AG04450 (cell line): ENCODE results near the gene PHF12. TPM values are rescaled to one million over a fixed set of nuclear protein-coding genes. Genes with fewer than 3 reads are reported as not detected.
"Not testable (repeated sequence)": the region's sequence is repeated elsewhere in the genome, so short reads cannot be mapped to it uniquely, and the experiment has no call there.

Source experiments
- CTCF ChIA-PET: fragments of 300-600, 350-600 bp; formaldehyde crosslinking; extraction: SDS; loops from one replicate; lab custom pipeline; 2022; ENCODE audit warnings: antibody characterized with exemption, inconsistent platforms; lab: Charles Lee
- POLR2A ChIA-PET: fragments of 350-600 bp; formaldehyde crosslinking; extraction: SDS; loops from one replicate; lab custom pipeline; 2021; ENCODE audit warnings: antibody characterized with exemption, inconsistent platforms; lab: Yijun Ruan, JAX
- DNase-seq: peaks from one replicate; pipeline ENCODE4 v3.0.0-alpha.2; 2011; ENCODE audit warnings: low read depth, low spot score
- H3K27ac ChIP-seq: one replicate; pipeline ENCODE4 v1.5.1; 2012; ENCODE audit warnings: low read depth, low read length, control low read depth
- H3K27me3 ChIP-seq: one replicate; pipeline ENCODE4 v1.6.0; 2012; ENCODE audit warnings: low read length; ENCODE audit not compliant: control insufficient read depth, insufficient read depth
- H3K4me3 ChIP-seq: 2 replicates; pipeline ENCODE4 v1.5.1; 2011; ENCODE audit warnings: mild to moderate bottlenecking, low read depth, low read length, control low read depth
- H3K9me3 ChIP-seq: 2 replicates; pipeline ENCODE4 v1.5.1; 2012; ENCODE audit warnings: low read length; ENCODE audit not compliant: control insufficient read depth, insufficient read depth
- CTCF ChIP-seq: IDR thresholded peaks from 2 replicates; pipeline ENCODE4 v1.5.1; 2011; ENCODE audit warnings: low read depth, low read length, control low read depth, inconsistent platforms
- polyA plus RNA-seq: library from polyadenylated mRNA; depleted of rRNA; stranded (reverse); fragments of >200 nt; gene quantifications from 2 replicates; pipeline ENCODE4 v1.2.3, GENCODE V29; 2011

Gene PHF12
- polyA plus RNA-seq, 1 experiment, result 13.6 TPM

DNA sequence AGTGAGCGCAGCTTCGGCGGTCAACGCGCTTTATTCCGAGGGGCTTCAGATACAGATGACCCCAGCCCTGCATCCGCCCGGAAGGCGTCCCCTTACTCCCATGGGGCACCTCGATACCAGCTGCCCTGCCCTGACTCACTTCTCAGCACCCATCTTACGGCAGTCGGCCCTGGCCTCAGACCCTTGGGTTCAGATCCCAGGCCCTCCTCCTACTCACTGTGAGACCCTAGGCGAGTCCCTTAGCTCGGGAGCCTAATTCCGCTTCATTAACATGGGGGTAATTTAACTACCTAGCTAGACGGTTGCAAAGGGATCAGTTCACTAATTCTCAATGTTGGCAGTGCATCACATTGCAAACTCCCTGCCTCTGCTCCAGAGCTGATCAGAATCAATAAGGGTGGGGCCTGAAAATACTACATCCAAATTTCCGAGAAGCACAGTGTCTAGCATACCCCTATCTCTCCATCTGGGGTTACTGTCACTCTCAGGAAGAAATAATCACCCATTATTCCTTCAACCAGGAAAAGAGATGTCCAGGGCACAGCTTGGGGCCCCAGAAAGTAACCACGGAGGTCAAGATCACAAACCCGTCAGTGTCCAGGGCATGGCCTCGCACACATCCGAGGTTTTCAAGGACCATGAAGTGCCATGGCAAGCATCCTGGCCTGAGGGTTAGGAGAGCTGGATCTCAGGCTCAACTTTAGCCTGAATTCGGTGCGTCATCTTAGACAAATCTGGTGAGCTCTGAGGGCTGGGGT is 53.4 kb downstream of the PHF12 start:
- ChIA-PET CTCF (interaction anchor here (1.5 to 5.4 kb wide), 2 partner anchors 19 to 134 kb away, joined by 4 to 46 read pairs; no protein-coding TSS in a partner anchor), POLR2A (interaction anchor here (0.6 to 1.8 kb wide), 5 partner anchors 31 to 178 kb away, joined by 3 to 9 read pairs (median 3); partner anchors contain the start of genes RPL23A and TLCD1)

GRCh38 chr17:28896884-28897768 is 54.2 kb downstream of the PHF12 start, which contains the start of gene FLOT2:
Gene FLOT2 (minus strand): TSS chr17:28897733. CDS start chr17:28897574, 159 bp downstream.
- peak within 1 kb of the TSS; percentile 11 for H3K27ac ChIP-seq
- no peaks in the 10 kb centered on the region for H3K27me3 ChIP-seq
- peaks cover 5% of the 10 kb centered on the region; the same call in 1 of the 2 replicates for H3K9me3 ChIP-seq
- TF ChIP-seq CTCF, result peak; percentile 37
- H3K4me3 ChIP-seq, result peak within 1 kb of the TSS; percentile 83
- ChIA-PET POLR2A (interaction anchor here (0.6 to 1.8 kb wide), 5 partner anchors 30 to 178 kb away, joined by 3 to 5 read pairs (median 3); partner anchors contain the start of genes RPL23A and TLCD1), CTCF (interaction anchor here (5.4 kb wide), 1 partner anchor 133 kb away, joined by 46 read pairs; no protein-coding TSS in a partner anchor)
- no peak for DNase-seq

More for the DNA sequence above, 53.4 kb downstream of the PHF12 start:
- TF ChIP-seq CTCF, result no peak
- H3K27ac ChIP-seq, result no peak overlapping the region
- no peak for DNase-seq
- H3K27me3 ChIP-seq, result no peaks in the 10 kb centered on the region
- peaks cover 5% of the 10 kb centered on the region; the same call in 1 of the 2 replicates for H3K9me3 ChIP-seq
- peak overlapping the region; percentile 83 for H3K4me3 ChIP-seq

- no peak for TF ChIP-seq CTCF
- ChIA-PET POLR2A (interaction anchor here (0.6 kb wide), 2 partner anchors 49 to 162 kb away, joined by 3 read pairs; no protein-coding TSS in a partner anchor), CTCF (interaction anchor here (0.7 to 5.4 kb wide), 2 partner anchors 133 to 169 kb away, joined by 3 to 46 read pairs; no protein-coding TSS in a partner anchor)
- no peak for DNase-seq
- Histone ChIP-seq H3K4me3 (peak overlapping the region; percentile 83), H3K9me3 (peaks cover 5% of the 10 kb centered on the region; the same call in 1 of the 2 replicates), H3K27me3 (no peaks in the 10 kb centered on the region), H3K27ac (no peak overlapping the region)
These were observed 54.8 kb downstream of the PHF12 start for GRCh38 chr17:28896491-28896883.

GRCh38 chr17:28895794-28896447 is 55.4 kb downstream of the PHF12 start:
- no peak for DNase-seq
- ChIA-PET CTCF (interaction anchor here (0.7 to 5.4 kb wide), 2 partner anchors 132 to 169 kb away, joined by 3 to 46 read pairs; no protein-coding TSS in a partner anchor), POLR2A (interaction anchor here (0.6 kb wide), 1 partner anchor 163 kb away, joined by 3 read pairs; no protein-coding TSS in a partner anchor)
- Histone ChIP-seq H3K4me3 (peak overlapping the region; percentile 83), H3K27ac (no peak overlapping the region), H3K9me3 (peaks cover 5% of the 10 kb centered on the region; the same call in 1 of the 2 replicates), H3K27me3 (no peaks in the 10 kb centered on the region)
- TF ChIP-seq CTCF, result no peak

- CTCF ChIA-PET, result interaction anchor here (1.1 to 1.7 kb wide), 3 partner anchors 130 to 166 kb away, joined by 3 to 8 read pairs (median 5); no protein-coding TSS in a partner anchor
- not testable (repeated sequence) for DNase-seq, H3K9me3 ChIP-seq, H3K4me3 ChIP-seq, H3K27ac ChIP-seq, H3K27me3 ChIP-seq
- POLR2A ChIA-PET, result interaction anchor here (0.8 to 1.1 kb wide), 2 partner anchors 15 to 29 kb away, joined by 3 to 5 read pairs; no protein-coding TSS in a partner anchor
These were observed 57.8 kb downstream of the PHF12 start for GRCh38 chr17:28893248-28894183.
